Activated CD8-positive, alpha-beta T cell treated with anti-CD3 and anti-CD28 coated beads for 36 hours (primary cell): Measurements from ENCODE around the gene SNX27. TPM values are rescaled to one million over a fixed set of nuclear protein-coding genes. Genes with fewer than 3 reads are reported as not detected.

Source experiments
- ATAC-seq: fragments of 200-7000 bp; cut with Tn5 transposase; one replicate; pipeline ENCODE4 v1.10.0; 2021; ENCODE audit warnings: mild to moderate bottlenecking, moderate library complexity
- CTCF ChIA-PET: fragments of 350-600 bp; sonication (Branson Sonifier 250); formaldehyde crosslinking; loops from one replicate; lab custom pipeline; 2021; ENCODE audit warnings: antibody characterized with exemption; lab: Charles Lee
- POLR2A ChIA-PET: fragments of 350-600 bp; sonication (Branson Sonifier 250); formaldehyde crosslinking; loops from one replicate; lab custom pipeline; 2021; ENCODE audit warnings: antibody characterized with exemption; lab: Charles Lee
- DNase-seq: peaks from one replicate; pipeline ENCODE4 v3.0.0-alpha.2; 2020
- H3K27ac Mint-ChIP-seq: one replicate; pipeline ENCODE4 v1.8.0; 2021; ENCODE audit warnings: mild to moderate bottlenecking, mixed read lengths
- H3K27me3 Mint-ChIP-seq: one replicate; pipeline ENCODE4 v1.8.0; 2021; ENCODE audit warnings: mixed read lengths
- H3K36me3 Mint-ChIP-seq: one replicate; pipeline ENCODE4 v1.8.0; 2021; ENCODE audit warnings: low read depth, mixed read lengths
- H3K4me1 Mint-ChIP-seq: one replicate; pipeline ENCODE4 v1.8.0; 2021; ENCODE audit warnings: low read depth, mixed read lengths
- H3K4me3 Mint-ChIP-seq: one replicate; pipeline ENCODE4 v1.8.0; 2021; ENCODE audit warnings: mild to moderate bottlenecking, moderate library complexity, mixed read lengths
- H3K9me3 Mint-ChIP-seq: one replicate; pipeline ENCODE4 v1.8.0; 2021; ENCODE audit warnings: mixed read lengths
- intact Hi-C: fragments of 100-400 bp; cut with micrococcal nuclease; formaldehyde crosslinking; loops from one replicate; pipeline ENCODE4 v1.10.0; 2022
- total RNA-seq, 2 experiments: library from RNA; stranded (reverse); gene quantifications; one replicate each; pipeline ENCODE4 v1.2.3, GENCODE V29; 2021
- TF ChIP-seq, protein P1 (sequence below): fragments of 200-600 bp; IDR thresholded peaks from one replicate; pipeline ENCODE4 v1.8.0; 2022; ENCODE audit warnings: antibody characterized with exemption, mild to moderate bottlenecking

SNX27 gene
- total RNA-seq, 2 experiments from 2014 or later = 27.2 to 29.5 TPM

DNA sequence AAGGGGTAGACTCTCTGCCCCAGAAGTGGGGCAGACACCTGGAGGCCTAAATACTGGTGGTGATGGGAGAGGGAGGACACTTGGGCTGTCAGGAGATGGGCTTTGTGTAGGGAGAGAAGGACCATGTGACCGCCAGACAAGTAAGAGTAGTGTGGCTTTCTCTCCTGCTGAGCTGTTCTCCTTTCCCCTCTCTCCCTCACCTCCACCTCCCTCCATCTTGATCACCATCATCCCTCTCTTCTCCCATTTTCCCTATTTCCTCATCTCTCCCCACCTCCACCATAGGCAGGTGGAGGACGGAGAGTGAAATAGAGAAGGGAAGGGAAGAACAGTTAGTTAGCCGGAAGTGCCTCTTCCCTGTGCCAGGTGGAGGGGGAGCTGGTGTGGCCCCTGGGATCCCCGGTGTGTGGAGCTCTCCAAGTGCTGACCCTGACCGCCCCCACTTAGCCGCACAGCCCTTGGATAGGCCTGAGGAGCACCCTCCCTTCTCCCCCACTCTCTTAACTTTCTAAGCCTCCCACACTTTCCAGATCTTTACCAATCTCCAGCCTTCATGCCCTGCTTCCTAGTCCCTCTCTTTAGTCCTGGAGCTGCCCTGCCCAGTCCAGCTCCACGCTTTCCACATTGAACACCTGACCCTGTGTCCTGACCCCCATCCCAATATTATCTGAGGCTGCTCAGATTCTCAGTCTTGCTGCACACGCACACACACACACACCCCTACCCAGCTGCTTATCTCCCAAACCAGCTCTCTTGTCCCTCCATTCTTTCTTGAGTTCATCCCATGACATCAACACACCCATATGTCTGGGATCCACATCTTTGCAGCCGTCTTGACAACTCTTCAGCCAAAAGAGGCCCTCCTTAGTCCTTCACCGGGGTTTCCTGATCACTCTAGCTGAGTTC is 103.2 kb downstream of the SNX27 start:
- Mint-ChIP-seq H3K4me1 (peaks cover 5% of the 10 kb centered on the region), H3K4me3 (no peak overlapping the region), H3K9me3 (no peaks in the 10 kb centered on the region), H3K36me3 (no peaks in the 10 kb centered on the region), H3K27me3 (peaks cover 44% of the 10 kb centered on the region), H3K27ac (no peak overlapping the region)
- CTCF ChIA-PET = interaction anchor here (0.6 to 3.3 kb wide), 3 partner anchors 19 to 121 kb away, joined by 3 to 12 read pairs (median 3); no protein-coding TSS in a partner anchor
- POLR2A ChIA-PET = no interaction called here
- ATAC-seq = no peak
- intact Hi-C loops = no loop called here
- TF ChIP-seq, protein P1, sequence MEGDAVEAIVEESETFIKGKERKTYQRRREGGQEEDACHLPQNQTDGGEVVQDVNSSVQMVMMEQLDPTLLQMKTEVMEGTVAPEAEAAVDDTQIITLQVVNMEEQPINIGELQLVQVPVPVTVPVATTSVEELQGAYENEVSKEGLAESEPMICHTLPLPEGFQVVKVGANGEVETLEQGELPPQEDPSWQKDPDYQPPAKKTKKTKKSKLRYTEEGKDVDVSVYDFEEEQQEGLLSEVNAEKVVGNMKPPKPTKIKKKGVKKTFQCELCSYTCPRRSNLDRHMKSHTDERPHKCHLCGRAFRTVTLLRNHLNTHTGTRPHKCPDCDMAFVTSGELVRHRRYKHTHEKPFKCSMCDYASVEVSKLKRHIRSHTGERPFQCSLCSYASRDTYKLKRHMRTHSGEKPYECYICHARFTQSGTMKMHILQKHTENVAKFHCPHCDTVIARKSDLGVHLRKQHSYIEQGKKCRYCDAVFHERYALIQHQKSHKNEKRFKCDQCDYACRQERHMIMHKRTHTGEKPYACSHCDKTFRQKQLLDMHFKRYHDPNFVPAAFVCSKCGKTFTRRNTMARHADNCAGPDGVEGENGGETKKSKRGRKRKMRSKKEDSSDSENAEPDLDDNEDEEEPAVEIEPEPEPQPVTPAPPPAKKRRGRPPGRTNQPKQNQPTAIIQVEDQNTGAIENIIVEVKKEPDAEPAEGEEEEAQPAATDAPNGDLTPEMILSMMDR = no peak
- no peak for DNase-seq

DNA sequence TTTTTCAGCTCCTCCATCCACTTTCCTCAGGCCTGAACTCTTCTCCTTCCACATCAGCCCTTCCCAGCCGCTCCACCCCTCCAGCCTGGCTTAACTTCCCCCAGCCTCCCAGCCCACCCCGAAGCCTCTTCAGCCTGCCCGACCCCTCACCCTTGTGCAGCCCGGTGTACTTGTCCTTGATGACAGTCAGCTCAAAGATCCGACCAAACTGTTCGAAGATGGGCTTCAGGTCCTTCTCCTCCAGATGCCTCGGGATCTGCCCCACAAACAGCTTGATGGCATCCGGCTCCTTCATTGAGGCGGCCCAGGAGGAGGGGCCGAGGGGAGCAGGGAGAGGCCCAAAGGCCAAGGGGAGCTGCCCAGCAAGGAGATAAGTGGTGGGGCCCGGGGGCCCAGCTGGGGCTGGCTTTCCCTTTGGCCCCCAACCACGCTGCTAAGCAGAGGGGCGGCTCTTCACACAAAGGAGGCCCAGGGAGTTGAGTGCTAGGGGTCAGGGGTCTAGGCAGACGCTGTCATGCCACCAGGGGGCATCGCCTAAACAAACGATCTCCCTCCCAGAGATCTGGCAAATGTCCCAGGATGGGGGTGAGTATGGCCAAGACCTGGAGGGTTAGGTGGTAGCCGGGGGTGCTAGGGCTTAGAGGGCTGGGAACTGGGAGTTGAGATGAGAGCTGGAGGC is 104.0 kb downstream of the SNX27 start:
- TF ChIP-seq, protein P1 = peak; percentile 25
- POLR2A ChIA-PET = no interaction called here
- peak; percentile 26 for DNase-seq
- intact Hi-C loops = no loop called here
- ATAC-seq = no peak
- H3K27ac Mint-ChIP-seq = no peak overlapping the region
- H3K36me3 Mint-ChIP-seq = no peaks in the 10 kb centered on the region
- no peak overlapping the region for H3K4me3 Mint-ChIP-seq
- no peaks in the 10 kb centered on the region for H3K9me3 Mint-ChIP-seq
- H3K27me3 Mint-ChIP-seq = peaks cover 49% of the 10 kb centered on the region
- H3K4me1 Mint-ChIP-seq = peaks cover 11% of the 10 kb centered on the region
- CTCF ChIA-PET = interaction anchor here (0.6 to 3.3 kb wide), 5 partner anchors 19 to 138 kb away, joined by 3 to 12 read pairs (median 3); no protein-coding TSS in a partner anchor

DNA sequence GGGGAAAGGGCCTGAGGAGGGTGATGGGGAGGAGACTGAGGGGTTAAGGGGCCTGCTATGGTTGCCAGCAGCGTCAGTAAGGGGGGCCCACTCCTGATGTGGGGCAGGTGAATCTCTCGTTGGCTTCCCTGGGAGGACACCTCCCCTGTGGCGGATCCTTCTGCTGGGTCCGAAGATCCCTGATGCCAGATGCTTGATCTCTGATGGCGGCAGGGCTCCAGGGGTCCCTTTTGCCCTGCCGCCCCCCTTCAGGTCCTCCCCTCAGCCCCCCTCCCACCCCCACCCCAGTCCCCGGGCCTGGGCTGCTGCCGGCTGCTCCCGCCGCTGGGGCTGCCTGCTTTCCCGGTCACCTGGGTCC is 104.5 kb downstream of the SNX27 start:
- Mint-ChIP-seq H3K4me1 (peaks cover 14% of the 10 kb centered on the region), H3K4me3 (no peak overlapping the region), H3K36me3 (no peaks in the 10 kb centered on the region), H3K27ac (no peak overlapping the region), H3K9me3 (no peaks in the 10 kb centered on the region), H3K27me3 (peaks cover 49% of the 10 kb centered on the region)
- ATAC-seq (no peak), DNase-seq (no peak)
- ChIA-PET POLR2A (interaction anchor here (1.0 kb wide), 1 partner anchor 19 kb away, joined by 3 read pairs; no protein-coding TSS in a partner anchor), CTCF (interaction anchor here (1.0 to 3.3 kb wide), 4 partner anchors 11 to 138 kb away, joined by 3 to 12 read pairs (median 3); no protein-coding TSS in a partner anchor)
- TF ChIP-seq, protein P1 = no peak
- intact Hi-C loops = no loop called here

DNA sequence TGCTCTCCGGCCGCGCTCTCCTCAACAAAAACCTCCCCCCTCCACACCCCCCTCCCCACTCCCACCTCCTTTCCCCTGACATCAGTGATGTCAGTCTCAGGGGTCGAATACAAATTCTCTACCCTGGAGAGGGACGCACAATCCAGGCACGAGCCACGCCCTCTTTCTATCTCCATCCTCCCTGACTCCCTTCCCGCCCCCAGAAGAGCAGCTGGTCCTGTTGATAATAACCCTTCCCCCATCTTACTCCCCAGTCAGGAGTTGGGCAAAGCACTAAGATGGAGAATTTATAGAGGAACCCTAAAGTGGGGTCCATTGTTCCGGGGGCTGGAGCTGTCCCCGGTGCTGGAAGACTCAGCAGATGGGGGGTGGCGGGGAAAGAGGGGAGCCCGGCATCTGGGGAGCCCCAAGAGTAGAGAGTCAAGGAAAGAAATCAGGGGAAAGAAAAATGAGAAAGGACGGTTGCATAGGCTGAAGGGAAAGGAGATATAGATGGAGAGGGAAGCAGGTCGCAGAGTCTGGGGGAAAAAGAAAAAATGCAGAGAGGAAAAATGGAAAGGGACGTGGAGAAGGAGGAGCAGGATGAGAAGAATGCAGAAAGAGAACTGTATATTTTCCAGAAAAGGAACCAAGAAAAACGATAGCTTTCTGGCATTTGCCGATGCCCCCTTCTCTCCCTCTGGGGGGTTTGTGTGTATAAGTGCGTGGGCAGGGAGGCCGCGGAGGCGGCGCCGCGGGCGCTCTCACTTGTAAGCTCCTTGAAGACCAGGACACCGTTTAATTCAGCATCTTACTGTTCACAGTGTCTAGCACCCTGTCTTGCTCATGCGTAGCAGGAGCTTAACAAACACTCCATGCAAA is 105.2 kb downstream of the SNX27 start, which contains the start of gene CELF3:
Gene CELF3 (minus strand): TSS at position 33 of the 861 bp plus-strand sequence. CDS start 783 bp downstream, outside the sequence.
- no peak within 1 kb of the TSS for H3K27ac Mint-ChIP-seq

More for the DNA sequence above, 105.2 kb downstream of the SNX27 start, which contains the start of gene CELF3:
- Mint-ChIP-seq H3K9me3 (no peaks in the 10 kb centered on the region), H3K4me3 (no peak within 1 kb of the TSS), H3K4me1 (peaks cover 20% of the 10 kb centered on the region), H3K27me3 (peaks cover 54% of the 10 kb centered on the region), H3K36me3 (no peaks in the 10 kb centered on the region)
- intact Hi-C loops = no loop called here
- ChIA-PET CTCF (interaction anchor here (0.8 to 3.3 kb wide), 6 partner anchors 10 to 139 kb away, joined by 3 to 12 read pairs (median 3); no protein-coding TSS in a partner anchor), POLR2A (interaction anchor here (0.8 to 1.0 kb wide), 2 partner anchors 20 to 73 kb away, joined by 3 read pairs; partner anchors contain the start of gene TDRKH)
- TF ChIP-seq, protein P1 = no peak
- DNase-seq (peak; percentile 24), ATAC-seq (peak; percentile 24)
